H9 (cell line): ENCODE results near the gene SEMA5A. TPM values are rescaled to one million over a fixed set of nuclear protein-coding genes. Genes with fewer than 3 reads are reported as not detected.

ENCODE experiments used
- DNase-seq: peaks from one replicate; pipeline ENCODE4 v3.0.0-alpha.2; 2017
- H2AFZ ChIP-seq: one replicate; pipeline ENCODE4 v1.6.1; 2013; ENCODE audit warnings: mild to moderate bottlenecking, low read length, control low read depth, moderate library complexity
- H2AK5ac ChIP-seq: 2 replicates; pipeline ENCODE4 v1.6.1; 2013; ENCODE audit warnings: low read length, control low read depth, mixed read lengths; ENCODE audit not compliant: insufficient read length
- H2BK120ac ChIP-seq: one replicate; pipeline ENCODE4 v1.6.1; 2013; ENCODE audit warnings: low read depth, mild to moderate bottlenecking, low read length, control low read depth, inconsistent platforms; ENCODE audit not compliant: poor library complexity, severe bottlenecking
- H2BK12ac ChIP-seq: 2 replicates; pipeline ENCODE4 v1.6.1; 2013; ENCODE audit warnings: low read length, control low read depth, mixed read lengths, low read depth; ENCODE audit not compliant: insufficient read length
- H2BK15ac ChIP-seq: 2 replicates; pipeline ENCODE4 v1.6.1; 2013; ENCODE audit warnings: low read depth, low read length, control low read depth
- H2BK20ac ChIP-seq: one replicate; pipeline ENCODE4 v1.6.1; 2013; ENCODE audit warnings: low read depth, mild to moderate bottlenecking, low read length, control low read depth, inconsistent platforms; ENCODE audit not compliant: poor library complexity, severe bottlenecking
- H2BK5ac ChIP-seq: 2 replicates; pipeline ENCODE4 v1.6.1; 2013; ENCODE audit warnings: low read length, control low read depth, mixed read lengths; ENCODE audit not compliant: insufficient read length
- H3K14ac ChIP-seq: 2 replicates; pipeline ENCODE4 v1.6.1; 2013; ENCODE audit warnings: low read length, control low read depth; ENCODE audit not compliant: insufficient read depth
- H3K18ac ChIP-seq: 2 replicates; pipeline ENCODE4 v1.6.1; 2013; ENCODE audit warnings: low read depth, mild to moderate bottlenecking, mixed read lengths, low read length, control low read depth; ENCODE audit not compliant: insufficient read length
- H3K23ac ChIP-seq: 2 replicates; pipeline ENCODE4 v1.6.1; 2013; ENCODE audit warnings: low read length, control low read depth, mixed read lengths, low read depth; ENCODE audit not compliant: insufficient read length
- H3K23me2 ChIP-seq: 2 replicates; pipeline ENCODE4 v1.6.1; 2013; ENCODE audit warnings: low read depth, mild to moderate bottlenecking, mixed read lengths, low read length, control low read depth; ENCODE audit not compliant: insufficient read length, poor library complexity, severe bottlenecking
- H3K27ac ChIP-seq: 2 replicates; pipeline ENCODE4 v1.5.1; 2013; ENCODE audit warnings: low read length, control low read depth, mixed read lengths, low read depth; ENCODE audit not compliant: insufficient read length
- H3K27me3 ChIP-seq: 2 replicates; pipeline ENCODE4 v1.6.1; 2013; ENCODE audit warnings: low read length, control low read depth, inconsistent platforms; ENCODE audit not compliant: insufficient read depth
- H3K4ac ChIP-seq: 2 replicates; pipeline ENCODE4 v1.6.1; 2013; ENCODE audit warnings: low read depth, mild to moderate bottlenecking, control low read depth, inconsistent platforms, low read length, moderate library complexity
- H3K4me1 ChIP-seq: 2 replicates; pipeline ENCODE4 v1.6.1; 2013; ENCODE audit warnings: low read length, control low read depth, inconsistent platforms; ENCODE audit not compliant: insufficient read depth
- H3K4me2 ChIP-seq: 2 replicates; pipeline ENCODE4 v1.6.1; 2013; ENCODE audit warnings: low read length, control low read depth, mixed read lengths; ENCODE audit not compliant: insufficient read length, insufficient read depth
- H3K56ac ChIP-seq: 2 replicates; pipeline ENCODE4 v1.6.1; 2013; ENCODE audit warnings: low read depth, mild to moderate bottlenecking, mixed read lengths, low read length, control low read depth; ENCODE audit not compliant: insufficient read length
- H3K79me1 ChIP-seq: 2 replicates; pipeline ENCODE4 v1.6.1; 2013; ENCODE audit warnings: low read depth, mild to moderate bottlenecking, moderate library complexity, low read length, control low read depth, inconsistent platforms; ENCODE audit not compliant: insufficient read depth, poor library complexity, severe bottlenecking
- H3K79me2 ChIP-seq: 2 replicates; pipeline ENCODE4 v1.6.1; 2013; ENCODE audit warnings: low read length, control low read depth, inconsistent platforms; ENCODE audit not compliant: insufficient read depth
- H3K9ac ChIP-seq: 2 replicates; pipeline ENCODE4 v1.6.1; 2013; ENCODE audit warnings: low read length, control low read depth, mixed read lengths; ENCODE audit not compliant: insufficient read length; ENCODE audit errors: extremely low read depth
- H3K9me3 ChIP-seq: one replicate; pipeline ENCODE4 v1.6.1; 2013; ENCODE audit warnings: low read depth, low read length, inconsistent platforms; ENCODE audit not compliant: control insufficient read depth
- H3T11ph ChIP-seq: one replicate; pipeline ENCODE4 v1.6.1; 2013; ENCODE audit warnings: mild to moderate bottlenecking, low read length, control low read depth, inconsistent platforms
- H4K20me1 ChIP-seq: one replicate; pipeline ENCODE4 v1.6.1; 2013; ENCODE audit not compliant: control insufficient read depth, insufficient read length, insufficient read depth
- H4K5ac ChIP-seq: 2 replicates; pipeline ENCODE4 v1.6.1; 2013; ENCODE audit warnings: low read depth, mild to moderate bottlenecking, mixed read lengths, low read length, control low read depth; ENCODE audit not compliant: insufficient read length
- H4K8ac ChIP-seq: replicated peaks from 2 replicates; pipeline ENCODE4 v1.6.1; 2013; ENCODE audit warnings: low read length, control low read depth, mixed read lengths, low read depth; ENCODE audit not compliant: insufficient read length
- H4K91ac ChIP-seq: 2 replicates; pipeline ENCODE4 v1.6.1; 2013; ENCODE audit warnings: low read depth, mild to moderate bottlenecking, moderate library complexity, mixed read lengths, low read length, control low read depth; ENCODE audit not compliant: insufficient read length
- H3K27ac Mint-ChIP-seq, 3 experiments: 2 replicates in 2 of 3; 3 replicates in 1 of 3; pipeline ENCODE4 v1.8.0; 2020 to 2021; ENCODE audit warnings: mixed read lengths in 3 of 3, mild to moderate bottlenecking in 1 of 3, moderate library complexity in 1 of 3
- H3K27me3 Mint-ChIP-seq: 2 replicates; pipeline ENCODE4 v1.8.0; 2021; ENCODE audit warnings: low read depth, mild to moderate bottlenecking, moderate library complexity, mixed read lengths
- H3K36me3 Mint-ChIP-seq, 3 experiments: 2 replicates in 2 of 3; 3 replicates in 1 of 3; pipeline ENCODE4 v1.8.0; 2020 to 2021; ENCODE audit warnings: low read depth in 3 of 3, mixed read lengths in 3 of 3; ENCODE audit not compliant: insufficient read depth in 1 of 3
- H3K4me1 Mint-ChIP-seq, 2 experiments: 2 replicates each; pipeline ENCODE4 v1.8.0; 2020; ENCODE audit warnings: mixed read lengths in 2 of 2
- H3K4me3 Mint-ChIP-seq, 2 experiments: 2 replicates in 1 of 2; 3 replicates in 1 of 2; pipeline ENCODE4 v1.8.0; 2020 to 2021; ENCODE audit warnings: mild to moderate bottlenecking in 2 of 2, mixed read lengths in 2 of 2, moderate library complexity in 1 of 2
- H3K9me3 Mint-ChIP-seq, 2 experiments: 2 replicates in 1 of 2; 3 replicates in 1 of 2; pipeline ENCODE4 v1.8.0; 2020; ENCODE audit warnings: mild to moderate bottlenecking in 2 of 2, mixed read lengths in 2 of 2, moderate library complexity in 1 of 2
- CTCF ChIP-seq: fragments of 200-600 bp; sonication (generic); conservative IDR thresholded peaks from 3 replicates; pipeline ENCODE4 v1.8.0; 2021; ENCODE audit warnings: antibody characterized with exemption, mild to moderate bottlenecking
- WGBS: extraction: QIAGEN DNeasy Blood & Tissue Kit; methylation state at CpG from one replicate; pipeline ENCODE4 v1.1.7; 2013; ENCODE audit warnings: missing lambda C conversion rate, low lambda C conversion rate, mixed read lengths; ENCODE audit not compliant: insufficient read length; ENCODE audit errors: extremely low coverage; 5-methylcytosine and 5-hydroxymethylcytosine counted together
- total RNA-seq: library from RNA; stranded (reverse); gene quantifications from 2 replicates; pipeline ENCODE4 v1.2.1, GENCODE V29; 2021

SEMA5A gene
- total RNA-seq, 1 experiment from 2014 or later, result 4.3 TPM

- Histone ChIP-seq H3K4me2 (no peak overlapping the region), H2BK120ac (no peak overlapping the region), H3K14ac (no peak overlapping the region), H3K23ac (no peak overlapping the region), H2BK20ac (no peak overlapping the region), H3T11ph (no peak overlapping the region), H2AFZ (no peak overlapping the region), H3K4ac (no peak overlapping the region), H2BK5ac (no peak overlapping the region), H3K79me2 (no peaks in the 10 kb centered on the region), H4K20me1 (no peaks in the 10 kb centered on the region), H4K5ac (no peak overlapping the region), H3K79me1 (no peaks in the 10 kb centered on the region), H3K23me2 (no peaks in the 10 kb centered on the region), H3K27ac (no peak overlapping the region), H3K9me3 (no peaks in the 10 kb centered on the region), H4K91ac (no peak overlapping the region), H3K56ac (no peak overlapping the region), H2BK15ac (no peak overlapping the region), H3K9ac (no peak overlapping the region), H2AK5ac (no peak overlapping the region), H4K8ac (no peak overlapping the region), H3K18ac (no peak overlapping the region), H3K4me1 (no peaks in the 10 kb centered on the region), H2BK12ac (no peak overlapping the region), H3K27me3 (no peaks in the 10 kb centered on the region)
- Mint-ChIP-seq H3K4me1 (no peaks in the 10 kb centered on the region), H3K4me3 (no peak overlapping the region), H3K27ac (no peak overlapping the region), H3K36me3 (peaks cover 15 to 16% (median 15%) of the 10 kb centered on the region in 3 experiments; a peak in 6 of 7 replicates), H3K27me3 (no peaks in the 10 kb centered on the region), H3K9me3 (peaks cover 8 to 19% of the 10 kb centered on the region in 2 experiments)
- WGBS, result no CpG with 5 or more reads among the region's 2 CpGs
- no peak for DNase-seq
- no peak for TF ChIP-seq CTCF
These were observed 105.4 kb downstream of the SEMA5A start for GRCh38 chr5:9440517-9440916.
